ENCODE measurements around the gene NHERF1. TPM values are rescaled to one million over a fixed set of nuclear protein-coding genes. Genes with fewer than 3 reads are reported as not detected.

NHERF1 gene
- total RNA-seq, 1 donor from 2014 or later: 18.4 TPM

- no peak for DNase-seq (ENCODE audit: extremely low read depth, low read depth, low spot score)
Observed at GRCh38 chr17:74782571-74782970, 34.1 kb downstream of the NHERF1 start.

- no peak for DNase-seq (ENCODE audit: extremely low read depth, low read depth, low spot score)
Observed at GRCh38 chr17:74784125-74784810, 35.8 kb downstream of the NHERF1 start.

GRCh38 chr17:74785096-74785980 is 36.9 kb downstream of the NHERF1 start:
- no peak for DNase-seq (ENCODE audit: extremely low read depth, low read depth, low spot score)

- no peak for DNase-seq (ENCODE audit: extremely low read depth, low read depth, low spot score)
Observed at GRCh38 chr17:74785981-74786360, 37.5 kb downstream of the NHERF1 start.

GRCh38 chr17:74786431-74787055 is 38.1 kb downstream of the NHERF1 start:
- DNase-seq (ENCODE audit: extremely low read depth, low read depth, low spot score): no peak

GRCh38 chr17:74790161-74791058 is 42.0 kb downstream of the NHERF1 start:
- no peak for DNase-seq (ENCODE audit: extremely low read depth, low read depth, low spot score)

GRCh38 chr17:74792586-74793105 is 44.2 kb downstream of the NHERF1 start:
- no peak for DNase-seq (ENCODE audit: extremely low read depth, low read depth, low spot score)

GRCh38 chr17:74795327-74796020 is 47.0 kb downstream of the NHERF1 start:
- DNase-seq (ENCODE audit: extremely low read depth, low read depth, low spot score): no peak

GRCh38 chr17:74796211-74796610 is 47.8 kb downstream of the NHERF1 start:
- DNase-seq (ENCODE audit: extremely low read depth, low read depth, low spot score): no peak

GRCh38 chr17:74796866-74797265 is 48.4 kb downstream of the NHERF1 start:
- no peak for DNase-seq (ENCODE audit: extremely low read depth, low read depth, low spot score)

- no peak for DNase-seq (ENCODE audit: extremely low read depth, low read depth, low spot score)
Observed at GRCh38 chr17:74797824-74798223, 49.4 kb downstream of the NHERF1 start.

GRCh38 chr17:74798239-74798707 is 49.8 kb downstream of the NHERF1 start:
- DNase-seq (ENCODE audit: extremely low read depth, low read depth, low spot score): no peak

GRCh38 chr17:74799097-74799496 is 50.7 kb downstream of the NHERF1 start:
- DNase-seq (ENCODE audit: extremely low read depth, low read depth, low spot score): no peak

- no peak for DNase-seq (ENCODE audit: extremely low read depth, low read depth, low spot score)
Observed at GRCh38 chr17:74800531-74800930, 52.1 kb downstream of the NHERF1 start.

- DNase-seq (ENCODE audit: extremely low read depth, low read depth, low spot score): no peak
Observed at GRCh38 chr17:74801896-74802295, 53.5 kb downstream of the NHERF1 start.

GRCh38 chr17:74803388-74803930 is 55.0 kb downstream of the NHERF1 start:
- DNase-seq (ENCODE audit: extremely low read depth, low read depth, low spot score): no peak

- DNase-seq (ENCODE audit: extremely low read depth, low read depth, low spot score): no peak
Observed at GRCh38 chr17:74803971-74804370, 55.5 kb downstream of the NHERF1 start.

GRCh38 chr17:74804683-74805082 is 56.3 kb downstream of the NHERF1 start:
- DNase-seq (ENCODE audit: extremely low read depth, low read depth, low spot score): no peak

- DNase-seq (ENCODE audit: extremely low read depth, low read depth, low spot score): no peak
Observed at GRCh38 chr17:74805591-74805991, 57.2 kb downstream of the NHERF1 start.

Data from glomerular endothelial cell (primary cell).